SK-N-MC (cell line): ENCODE results near the gene OSGEPL1.

Experiments
- DNase-seq: peaks from one replicate; pipeline ENCODE4 v3.0.0-alpha.2; 2011; ENCODE audit warnings: low read depth, low spot score
- H3K27ac ChIP-seq: fragments of 200-600 bp; sonication (generic); 2 replicates; pipeline ENCODE4 v1.5.1; 2016; ENCODE audit warnings: mixed run types
- H3K36me3 ChIP-seq: fragments of 200-600 bp; sonication (generic); 2 replicates; pipeline ENCODE4 v1.6.1; 2017; ENCODE audit warnings: antibody characterized with exemption, low read length, mixed read lengths; ENCODE audit not compliant: insufficient read depth
- H3K4me3 ChIP-seq: fragments of 200-600 bp; sonication (generic); 2 replicates; pipeline ENCODE4 v1.5.1; 2016
- H3K9ac ChIP-seq: fragments of 200-600 bp; sonication (generic); 2 replicates; pipeline ENCODE4 v1.8.0; 2017; ENCODE audit warnings: mixed run types, mixed read lengths; ENCODE audit not compliant: insufficient read length
- H3K9me3 ChIP-seq: fragments of 200-600 bp; sonication (generic); 2 replicates; pipeline ENCODE4 v1.6.1; 2017; ENCODE audit warnings: low read depth, mild to moderate bottlenecking, antibody characterized with exemption, low read length, moderate library complexity, mixed read lengths
- EZH2 ChIP-seq: fragments of 200-600 bp; sonication (generic); IDR thresholded peaks from one replicate; pipeline ENCODE4 v1.6.1; 2017; ENCODE audit warnings: antibody characterized with exemption
- FOXP2 ChIP-seq: optimal IDR thresholded peaks from 2 replicates; pipeline ENCODE3; 2011; ENCODE audit warnings: mild to moderate bottlenecking, moderate library complexity; ENCODE audit not compliant: insufficient read depth; ENCODE audit errors: extremely low read length, control extremely low read depth
- POLR2AphosphoS5 ChIP-seq: IDR thresholded peaks from 2 replicates; pipeline ENCODE4 v1.6.1; 2012; ENCODE audit warnings: mild to moderate bottlenecking, low read depth, low read length, borderline replicate concordance

The OSGEPL1 gene

DNA sequence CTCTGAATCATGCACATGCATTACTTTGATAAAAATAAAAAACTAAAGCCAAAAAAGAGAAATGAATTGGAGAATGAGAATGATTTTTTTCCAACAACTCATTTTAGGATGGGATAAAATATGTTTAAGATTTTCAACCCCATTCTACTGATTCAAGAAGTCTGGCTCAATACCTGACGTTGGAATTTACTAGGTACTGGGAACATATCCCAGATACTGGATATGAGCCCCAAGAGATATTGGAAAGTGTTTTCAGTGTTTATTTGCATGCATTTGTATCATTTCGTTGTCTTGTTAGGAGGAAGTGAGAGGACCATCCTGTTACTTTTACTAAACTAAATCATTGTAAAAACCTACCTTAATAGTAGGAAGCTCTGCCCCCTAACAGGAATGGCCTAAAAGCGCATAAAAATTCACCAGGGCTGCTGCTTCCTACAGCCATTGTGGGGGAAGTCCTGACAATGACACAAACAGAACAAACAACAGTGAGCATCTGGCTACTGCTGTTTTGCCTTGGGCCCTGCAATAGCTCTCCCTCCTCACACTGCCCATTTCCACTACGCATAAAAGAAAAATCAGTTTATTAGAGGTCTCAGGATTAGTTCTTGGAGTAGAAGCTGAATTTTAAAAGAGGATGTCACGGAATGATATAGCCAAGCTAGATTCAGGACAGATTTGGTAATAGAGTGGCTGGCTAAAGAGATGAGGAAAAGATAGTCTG lies 52.9 kb downstream of the OSGEPL1 start:
- no peak for DNase-seq
- Histone ChIP-seq H3K9ac (no peak overlapping the region), H3K36me3 (peaks cover 5% of the 10 kb centered on the region; the same call in 1 of the 2 replicates), H3K4me3 (no peak overlapping the region), H3K27ac (no peak overlapping the region), H3K9me3 (no peaks in the 10 kb centered on the region)
- no peak for TF ChIP-seq POLR2AphosphoS5
- TF ChIP-seq EZH2 = no peak
- TF ChIP-seq FOXP2 = no peak

DNA sequence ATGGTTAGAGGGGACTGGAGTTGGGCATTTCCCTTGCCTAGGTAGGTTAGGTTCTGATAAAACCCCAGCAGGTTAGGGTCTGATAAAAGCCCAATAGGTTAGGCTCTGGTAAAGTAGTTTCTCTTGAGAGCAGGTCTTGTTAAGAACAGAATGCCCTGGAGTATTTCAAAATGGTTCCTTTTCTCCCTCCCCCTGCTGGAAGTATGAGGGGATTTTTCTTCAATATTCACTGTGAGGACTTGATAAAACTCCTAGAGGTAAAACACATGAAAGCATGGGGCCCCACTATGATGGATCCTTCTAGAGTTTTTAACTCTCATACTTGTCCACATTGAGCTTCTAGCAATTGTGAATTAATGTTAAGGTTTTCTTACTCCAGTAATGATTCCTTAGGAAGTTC lies 60.5 kb downstream of the OSGEPL1 start:
- Histone ChIP-seq H3K36me3 (no peaks in the 10 kb centered on the region), H3K9me3 (no peaks in the 10 kb centered on the region), H3K9ac (no peak overlapping the region), H3K4me3 (no peak overlapping the region), H3K27ac (no peak overlapping the region)
- no peak for TF ChIP-seq EZH2
- no peak for TF ChIP-seq POLR2AphosphoS5
- no peak for TF ChIP-seq FOXP2
- no peak for DNase-seq

DNA sequence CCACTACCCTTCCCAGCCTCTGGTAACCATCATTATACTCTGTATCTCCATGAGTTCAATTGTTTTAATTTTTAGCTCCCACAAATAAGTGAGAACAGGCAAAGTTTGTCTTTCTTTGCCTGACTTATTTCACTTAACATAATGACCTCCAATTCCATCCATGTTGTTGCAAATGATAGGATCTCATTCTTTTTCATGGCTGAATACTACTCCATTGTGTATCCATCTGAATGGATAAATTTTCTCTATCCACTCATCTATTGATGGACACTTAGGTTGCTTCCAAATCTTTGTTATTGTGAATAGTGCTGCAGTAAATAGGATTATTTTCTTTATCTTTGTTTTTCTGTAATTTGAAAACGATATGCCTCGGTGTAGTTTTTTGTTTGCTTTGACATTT lies 61.9 kb downstream of the OSGEPL1 start:
- no peak for DNase-seq
- TF ChIP-seq POLR2AphosphoS5 (no peak), EZH2 (no peak), FOXP2 (no peak)
- H3K9ac ChIP-seq = no peak overlapping the region
- H3K4me3 ChIP-seq = no peak overlapping the region
- no peaks in the 10 kb centered on the region for H3K36me3 ChIP-seq
- no peaks in the 10 kb centered on the region for H3K9me3 ChIP-seq
- no peak overlapping the region for H3K27ac ChIP-seq

DNA sequence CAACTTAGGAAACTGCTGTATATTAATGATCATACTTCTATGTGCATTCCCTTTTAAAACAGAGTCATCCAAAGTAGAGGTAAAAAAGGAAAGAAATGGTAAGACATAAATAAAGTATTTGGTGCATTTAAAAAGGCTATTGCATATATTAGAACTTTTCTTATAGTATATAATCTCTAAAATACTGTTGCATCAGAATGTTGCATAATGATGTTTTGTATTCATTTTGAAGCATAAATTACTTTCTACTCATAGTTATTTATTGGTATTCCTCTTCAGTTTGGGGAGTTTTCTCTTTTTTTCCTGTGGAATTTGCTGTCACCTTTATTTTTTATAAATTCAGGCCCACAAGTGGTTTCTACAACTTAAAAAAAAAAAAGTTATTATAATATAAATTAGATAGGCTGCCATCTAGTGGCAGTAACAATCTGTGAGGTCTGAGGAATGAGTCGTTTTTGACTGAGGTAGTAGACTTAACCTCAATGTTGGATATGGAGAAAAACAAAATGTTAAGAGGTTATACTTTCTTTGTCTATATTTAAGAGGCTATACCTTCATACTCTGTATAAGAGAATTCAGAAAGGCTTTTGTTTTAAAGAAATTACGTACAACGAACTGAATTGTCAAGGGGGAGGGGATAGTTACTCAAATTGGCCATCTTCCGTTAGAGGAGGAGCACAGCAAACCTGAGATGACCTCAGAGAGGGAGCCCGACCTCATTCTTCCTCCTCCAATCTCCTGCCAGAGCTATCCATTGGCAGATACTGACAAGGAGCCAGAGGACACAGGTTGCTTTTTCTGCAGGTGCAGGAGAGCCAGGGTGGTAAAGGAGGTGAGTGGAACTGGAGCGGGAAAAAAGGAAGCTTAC lies 64.3 kb downstream of the OSGEPL1 start:
- Histone ChIP-seq H3K9ac (peak overlapping the region; percentile 33), H3K36me3 (no peaks in the 10 kb centered on the region), H3K9me3 (no peaks in the 10 kb centered on the region), H3K27ac (peak overlapping the region; percentile 84), H3K4me3 (no peak overlapping the region)
- DNase-seq = no peak
- no peak for TF ChIP-seq POLR2AphosphoS5
- no peak for TF ChIP-seq FOXP2
- TF ChIP-seq EZH2 = no peak
